CD8-positive, alpha-beta memory T cell (primary cell): Measurements from ENCODE around the gene NEK2. TPM values are rescaled to one million over a fixed set of nuclear protein-coding genes. Genes with fewer than 3 reads are reported as not detected.
"Not testable (repeated sequence)": the region's sequence is repeated elsewhere in the genome, so short reads cannot be mapped to it uniquely, and the experiment has no call there.

Experiments used
- CTCF ChIA-PET: fragments of 350-600 bp; sonication (Branson Sonifier 250); formaldehyde crosslinking; loops from one replicate; lab custom pipeline; 2021; ENCODE audit warnings: antibody characterized with exemption; lab: Charles Lee
- POLR2A ChIA-PET: fragments of 350-600 bp; sonication (Branson Sonifier 250); formaldehyde crosslinking; loops from one replicate; lab custom pipeline; 2021; ENCODE audit warnings: antibody characterized with exemption; lab: Charles Lee
- DNase-seq, 5 donors: peaks; one replicate each; pipeline versions ENCODE4 v3.0.0 to v3.0.0-alpha.2; 2020 to 2022; ENCODE audit warnings: mixed read lengths in 1 of 5
- H3K27ac ChIP-seq: one replicate; pipeline ENCODE4 v1.7.0; 2013; ENCODE audit warnings: low read depth, mild to moderate bottlenecking, low read length, moderate library complexity
- H3K27me3 ChIP-seq: 2 replicates; pipeline ENCODE4 v1.7.0; 2013; ENCODE audit warnings: low read length, mild to moderate bottlenecking; ENCODE audit not compliant: insufficient read depth, poor library complexity, severe bottlenecking
- H3K36me3 ChIP-seq: 2 replicates; pipeline ENCODE4 v1.7.0; 2013; ENCODE audit warnings: mild to moderate bottlenecking, low read length, moderate library complexity; ENCODE audit not compliant: insufficient read depth
- H3K4me1 ChIP-seq: 2 replicates; pipeline ENCODE4 v1.7.0; 2013; ENCODE audit warnings: mild to moderate bottlenecking, low read length, moderate library complexity; ENCODE audit not compliant: insufficient read depth
- H3K4me3 ChIP-seq: 2 replicates; pipeline ENCODE4 v1.7.0; 2013; ENCODE audit warnings: mild to moderate bottlenecking, low read length
- H3K9me3 ChIP-seq: 2 replicates; pipeline ENCODE4 v1.7.0; 2013; ENCODE audit warnings: mild to moderate bottlenecking, low read length
- H3K27ac Mint-ChIP-seq, 8 donors: one replicate each; pipeline ENCODE4 v1.8.0; 2020 to 2021; ENCODE audit warnings: mixed read lengths in 8 of 8, mild to moderate bottlenecking in 6 of 8, inconsistent platforms in 3 of 8, moderate library complexity in 3 of 8
- H3K27me3 Mint-ChIP-seq, 2 donors: one replicate each; pipeline ENCODE4 v1.8.0; 2020 to 2021; ENCODE audit warnings: mixed read lengths in 2 of 2, mild to moderate bottlenecking in 1 of 2, moderate library complexity in 1 of 2
- H3K36me3 Mint-ChIP-seq, 3 donors: one replicate each; pipeline ENCODE4 v1.8.0; 2020 to 2021; ENCODE audit warnings: mixed read lengths in 3 of 3, inconsistent platforms in 1 of 3, mild to moderate bottlenecking in 1 of 3
- H3K4me1 Mint-ChIP-seq, 3 donors: one replicate each; pipeline ENCODE4 v1.8.0; 2020 to 2021; ENCODE audit warnings: mixed read lengths in 3 of 3, inconsistent platforms in 1 of 3, mild to moderate bottlenecking in 1 of 3
- H3K4me3 Mint-ChIP-seq, 7 donors: one replicate each; pipeline ENCODE4 v1.8.0; 2020 to 2021; ENCODE audit warnings: mixed read lengths in 7 of 7, mild to moderate bottlenecking in 6 of 7, moderate library complexity in 4 of 7, inconsistent platforms in 2 of 7
- H3K9me3 Mint-ChIP-seq, 5 donors: one replicate each; pipeline ENCODE4 v1.8.0; 2020 to 2022; ENCODE audit warnings: mixed read lengths in 5 of 5, mild to moderate bottlenecking in 3 of 5, moderate library complexity in 2 of 5, inconsistent platforms in 1 of 5
- polyA plus RNA-seq: library from polyadenylated mRNA; unstranded; fragments of 300-500 nt; fragmentation: Illumina TruSeq; gene quantifications from one replicate; pipeline ENCODE4 v1.2.3, GENCODE V29; 2021
- total RNA-seq, 2 experiments: library from RNA; stranded (reverse); gene quantifications; one replicate each; pipeline ENCODE4 v1.2.3, GENCODE V29; 2021

NEK2 gene
- total and polyA plus RNA-seq, 3 experiments from 2014 or later: 0.51 to 14.8 (median 14.1) TPM

DNA sequence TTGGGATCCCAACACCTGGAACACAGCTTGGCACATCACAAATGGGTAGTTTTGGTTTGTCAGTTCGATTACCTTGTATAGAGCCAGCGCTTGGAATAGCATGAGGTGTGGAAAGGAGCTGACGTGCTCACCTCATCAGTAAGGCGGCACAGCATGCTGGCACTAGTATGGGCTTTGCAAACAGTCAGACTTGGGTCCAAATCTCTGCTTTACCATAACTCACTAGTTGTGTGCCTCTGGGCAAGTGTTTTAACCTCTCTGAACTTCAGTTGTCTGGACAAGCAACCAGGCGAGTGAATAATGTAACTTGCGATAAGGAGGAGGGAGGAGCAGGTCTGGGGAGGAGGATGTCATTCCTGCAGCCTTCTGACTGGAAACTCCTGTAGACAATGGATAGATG lies 26.3 kb upstream of the NEK2 start:
- H3K27me3 ChIP-seq: no peaks in the 10 kb centered on the region
- ChIA-PET POLR2A (no interaction called here), CTCF (interaction anchor here (0.6 kb wide), 1 partner anchor 21 kb away, joined by 3 read pairs; no protein-coding TSS in a partner anchor)
- no peak for DNase-seq
- no peak overlapping the region for H3K27ac ChIP-seq
- no peaks in the 10 kb centered on the region for H3K9me3 Mint-ChIP-seq
- H3K4me1 Mint-ChIP-seq: peaks cover 12 to 25% (median 20%) of the 10 kb centered on the region in 3 donors
- no peaks in the 10 kb centered on the region for H3K36me3 Mint-ChIP-seq
- no peak overlapping the region for H3K4me3 ChIP-seq
- peaks cover 5% of the 10 kb centered on the region for H3K4me1 ChIP-seq
- no peaks in the 10 kb centered on the region for H3K9me3 ChIP-seq
- no peaks in the 10 kb centered on the region for H3K36me3 ChIP-seq
- H3K4me3 Mint-ChIP-seq: no peak overlapping the region
- no peak overlapping the region for H3K27ac Mint-ChIP-seq
- H3K27me3 Mint-ChIP-seq: no peaks in the 10 kb centered on the region

DNA sequence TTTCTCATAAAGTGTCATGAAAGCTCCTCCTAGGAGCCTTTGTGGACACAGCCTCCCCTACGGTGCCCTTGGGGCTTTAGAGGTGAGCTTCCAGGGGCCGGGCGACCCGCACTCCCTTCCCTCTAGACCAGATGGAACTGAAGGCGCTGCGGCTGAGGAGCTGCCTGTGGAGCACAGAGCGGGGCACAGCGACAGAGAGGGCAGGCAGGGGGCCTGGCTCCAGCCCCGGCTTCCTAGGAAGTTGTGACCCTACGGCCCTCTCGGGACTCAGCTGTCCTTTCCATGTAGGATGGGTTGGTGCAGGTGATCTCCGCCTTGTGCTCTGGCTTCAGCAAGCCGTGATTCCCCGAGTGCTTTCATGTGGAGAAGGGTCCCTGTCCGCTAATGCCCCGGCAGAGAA lies 23.6 kb upstream of the NEK2 start:
- Histone ChIP-seq H3K4me1 (peaks cover 16% of the 10 kb centered on the region), H3K36me3 (no peaks in the 10 kb centered on the region), H3K9me3 (no peaks in the 10 kb centered on the region), H3K4me3 (no peak overlapping the region), H3K27me3 (no peaks in the 10 kb centered on the region), H3K27ac (no peak overlapping the region)
- Mint-ChIP-seq H3K27me3 (no peaks in the 10 kb centered on the region), H3K27ac (peak overlapping the region in 2 of 8 donors; percentile 70 to 78), H3K9me3 (peaks cover 0 to 3% (median 1%) of the 10 kb centered on the region in 5 donors), H3K36me3 (no peaks in the 10 kb centered on the region), H3K4me1 (peaks cover 35 to 51% (median 35%) of the 10 kb centered on the region in 3 donors), H3K4me3 (peak overlapping the region in 5 of 7 donors; percentile 65 to 84 (median 76))
- ChIA-PET POLR2A (no interaction called here), CTCF (interaction anchor here (0.9 to 4.4 kb wide), 28 partner anchors 10 to 757 kb away, joined by 3 to 73 read pairs (median 5); partner anchors contain the start of genes DTL, INTS7 and NEK2)
- no peak for DNase-seq

DNA sequence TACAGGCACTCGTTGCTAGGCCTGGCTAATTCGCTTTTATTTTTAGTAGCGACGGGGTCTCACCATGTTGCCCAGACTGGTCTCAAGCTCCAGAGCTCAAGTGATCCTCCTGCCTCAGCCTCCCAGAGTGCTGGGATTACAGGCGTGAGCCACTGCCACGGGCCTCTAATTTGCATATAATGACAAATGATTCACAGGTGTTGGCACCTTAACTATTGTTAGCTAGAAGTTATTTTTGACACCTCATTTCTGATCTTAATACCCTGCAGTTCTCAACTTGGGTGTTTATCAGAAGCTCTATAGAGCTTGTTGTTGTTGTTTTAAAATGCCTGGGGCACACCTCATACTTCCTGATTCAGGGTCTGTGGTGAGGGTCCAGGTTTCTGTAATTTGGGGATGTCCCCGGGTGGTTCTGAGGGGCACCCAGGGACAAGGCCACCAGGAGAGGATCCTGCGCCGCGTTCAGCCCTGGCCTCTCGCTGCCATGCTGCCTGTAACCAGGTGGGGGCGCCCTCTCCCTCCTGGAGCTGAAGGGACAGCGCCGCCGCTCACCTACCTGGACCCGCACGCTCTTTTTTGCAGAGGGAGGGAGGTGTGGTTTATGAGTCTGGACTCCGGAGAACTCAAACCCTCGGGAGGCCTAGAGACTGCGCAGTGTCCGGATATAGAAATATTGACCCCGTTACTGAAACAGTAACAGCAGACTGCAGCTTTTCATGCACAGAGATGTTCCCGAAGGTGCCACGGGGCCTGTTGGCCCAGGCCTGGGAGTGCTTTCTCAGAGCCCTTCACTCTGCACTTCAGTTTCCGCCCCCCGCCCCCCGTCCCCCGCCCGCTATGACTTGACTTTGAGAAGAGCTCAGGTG lies 23.0 kb upstream of the NEK2 start:
- no peak overlapping the region for H3K27ac ChIP-seq
- H3K27ac Mint-ChIP-seq: peak overlapping the region in 3 of 8 donors; percentile 61 to 90 (median 78)
- H3K9me3 ChIP-seq: no peaks in the 10 kb centered on the region
- H3K4me1 Mint-ChIP-seq: peaks cover 35 to 53% (median 42%) of the 10 kb centered on the region in 3 donors
- ChIA-PET CTCF (interaction anchor here (0.7 to 4.4 kb wide), 40 partner anchors 11 to 757 kb away, joined by 3 to 73 read pairs (median 4); partner anchors contain the start of genes DTL, INTS7 and NEK2), POLR2A (no interaction called here)
- H3K36me3 Mint-ChIP-seq: no peaks in the 10 kb centered on the region
- H3K9me3 Mint-ChIP-seq: peaks cover 0 to 6% (median 4%) of the 10 kb centered on the region in 5 donors
- H3K27me3 Mint-ChIP-seq: no peaks in the 10 kb centered on the region
- peaks cover 16% of the 10 kb centered on the region for H3K4me1 ChIP-seq
- DNase-seq: peak; percentile 72 to 84 (median 76)
- H3K27me3 ChIP-seq: no peaks in the 10 kb centered on the region
- peak overlapping the region; percentile 51 for H3K4me3 ChIP-seq
- H3K36me3 ChIP-seq: no peaks in the 10 kb centered on the region
- peak overlapping the region in 6 of 7 donors; percentile 65 to 84 (median 76) for H3K4me3 Mint-ChIP-seq

DNA sequence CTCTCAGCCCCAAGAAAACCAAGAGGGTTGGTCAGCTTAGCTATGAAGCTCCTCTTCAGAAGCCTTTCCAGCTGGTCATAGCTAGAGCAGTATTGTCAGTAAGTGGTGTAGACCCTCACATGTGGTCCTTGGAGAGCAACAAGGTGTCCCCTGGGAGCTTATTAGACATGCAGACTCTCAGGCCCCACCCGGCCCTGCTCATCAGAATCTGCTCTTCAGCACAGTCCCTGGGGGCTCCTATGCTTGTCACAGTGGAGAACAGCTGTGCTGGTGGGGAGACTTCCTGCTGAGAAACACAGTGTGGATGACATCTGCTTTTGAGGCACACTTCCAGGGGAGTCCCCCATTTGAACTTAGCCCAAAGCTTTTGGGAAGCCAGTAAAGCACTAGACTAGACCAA lies 21.9 kb upstream of the NEK2 start:
- Histone ChIP-seq H3K4me3 (no peak overlapping the region), H3K27ac (no peak overlapping the region), H3K36me3 (no peaks in the 10 kb centered on the region), H3K27me3 (no peaks in the 10 kb centered on the region), H3K9me3 (no peaks in the 10 kb centered on the region), H3K4me1 (peaks cover 16% of the 10 kb centered on the region)
- peak overlapping the region in 3 of 8 donors; percentile 5 to 87 (median 33) for H3K27ac Mint-ChIP-seq
- no peaks in the 10 kb centered on the region for H3K27me3 Mint-ChIP-seq
- peaks cover 35 to 53% (median 48%) of the 10 kb centered on the region in 3 donors for H3K4me1 Mint-ChIP-seq
- DNase-seq: no peak
- H3K4me3 Mint-ChIP-seq: peak overlapping the region in 1 of 7 donors; percentile 44
- H3K9me3 Mint-ChIP-seq: peaks cover 0 to 6% (median 4%) of the 10 kb centered on the region in 5 donors
- CTCF ChIA-PET: interaction anchor here (1.0 to 4.4 kb wide), 13 partner anchors 12 to 758 kb away, joined by 3 to 73 read pairs (median 5); partner anchors contain the start of genes DTL, INTS7 and NEK2
- POLR2A ChIA-PET: no interaction called here
- H3K36me3 Mint-ChIP-seq: no peaks in the 10 kb centered on the region

DNA sequence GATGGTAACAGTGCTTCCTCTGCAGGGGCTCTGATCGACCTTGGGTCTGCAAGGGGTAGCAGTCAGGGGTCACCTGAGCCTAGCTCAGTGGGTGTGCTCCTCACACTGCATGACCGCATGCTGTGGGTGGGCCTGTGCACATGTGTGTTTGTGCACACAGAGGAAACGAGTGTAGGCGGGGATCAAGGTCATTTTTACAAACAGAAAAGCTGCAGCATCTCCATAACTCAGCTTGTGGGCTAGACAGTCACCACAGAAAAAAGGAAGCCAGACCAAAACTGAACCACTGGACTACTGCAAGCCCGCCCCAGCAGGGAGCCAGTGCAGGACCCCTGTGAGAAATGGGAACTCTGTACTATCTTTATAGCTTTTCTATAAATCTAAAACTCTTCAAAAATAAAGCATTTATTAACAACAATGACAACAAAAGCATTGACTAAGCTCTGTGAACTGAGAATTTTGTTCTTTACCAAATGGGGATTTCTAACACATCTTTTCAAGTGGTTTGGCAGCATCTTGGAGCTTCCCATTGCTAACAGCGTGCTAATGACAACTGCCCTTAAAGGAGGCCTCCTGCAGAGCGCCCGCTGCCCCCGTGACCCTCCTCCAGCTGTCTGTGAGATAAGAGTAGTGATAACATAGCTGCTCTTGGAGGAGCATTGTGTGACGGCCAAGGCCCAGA lies 19.9 kb upstream of the NEK2 start:
- DNase-seq: peak in 1 of 5 donors; percentile 15
- peak overlapping the region in 6 of 7 donors; percentile 20 to 68 (median 56) for H3K4me3 Mint-ChIP-seq
- peak overlapping the region in 7 of 8 donors; percentile 53 to 91 (median 86) for H3K27ac Mint-ChIP-seq
- H3K4me1 Mint-ChIP-seq: peaks cover 36 to 55% (median 50%) of the 10 kb centered on the region in 3 donors
- H3K9me3 Mint-ChIP-seq: peaks cover 0 to 6% (median 4%) of the 10 kb centered on the region in 5 donors
- no peaks in the 10 kb centered on the region for H3K27me3 ChIP-seq
- H3K36me3 Mint-ChIP-seq: no peaks in the 10 kb centered on the region
- no peaks in the 10 kb centered on the region for H3K36me3 ChIP-seq
- no peaks in the 10 kb centered on the region for H3K27me3 Mint-ChIP-seq
- peaks cover 16% of the 10 kb centered on the region for H3K4me1 ChIP-seq
- H3K27ac ChIP-seq: no peak overlapping the region
- CTCF ChIA-PET: interaction anchor here (0.7 to 1.7 kb wide), 7 partner anchors 12 to 761 kb away, joined by 3 to 15 read pairs (median 3); partner anchors contain the start of genes DTL and INTS7
- POLR2A ChIA-PET: interaction anchor here (0.7 kb wide), 1 partner anchor 590 kb away, joined by 3 read pairs; the partner anchor contains the start of gene PPP2R5A
- no peaks in the 10 kb centered on the region for H3K9me3 ChIP-seq
- H3K4me3 ChIP-seq: no peak overlapping the region

DNA sequence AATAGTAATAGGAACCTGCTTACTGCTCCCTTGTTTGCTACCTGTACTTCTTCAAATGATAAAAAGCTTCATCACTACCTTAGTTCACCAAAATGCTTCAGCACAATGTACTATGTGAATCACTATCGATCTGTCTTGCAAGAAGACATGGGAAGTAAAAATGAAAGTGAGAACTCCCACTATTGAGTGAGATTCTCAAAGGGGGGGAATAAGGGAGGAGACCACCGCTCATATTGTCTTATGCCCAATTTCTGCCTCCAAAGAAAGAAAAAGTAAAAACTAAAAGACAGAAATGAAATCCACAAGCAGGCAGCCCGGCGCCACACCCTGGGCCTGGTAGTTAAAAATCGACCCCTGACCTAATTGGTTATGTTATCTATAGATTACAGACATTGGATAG lies 18.5 kb upstream of the NEK2 start:
- H3K4me1 ChIP-seq: peaks cover 16% of the 10 kb centered on the region
- Mint-ChIP-seq H3K27ac (peak overlapping the region in 4 of 8 donors; percentile 18 to 74 (median 51)), H3K4me1 (peaks cover 37 to 58% (median 56%) of the 10 kb centered on the region in 3 donors)
- H3K9me3 ChIP-seq, H3K27ac ChIP-seq, H3K36me3 ChIP-seq, H3K27me3 ChIP-seq, H3K27me3 Mint-ChIP-seq, H3K9me3 Mint-ChIP-seq, H3K36me3 Mint-ChIP-seq, H3K4me3 ChIP-seq, POLR2A ChIA-PET, H3K4me3 Mint-ChIP-seq, DNase-seq: not testable (repeated sequence)
- CTCF ChIA-PET: interaction anchor here (4.2 kb wide), 1 partner anchor 13 kb away, joined by 16 read pairs; no protein-coding TSS in a partner anchor

DNA sequence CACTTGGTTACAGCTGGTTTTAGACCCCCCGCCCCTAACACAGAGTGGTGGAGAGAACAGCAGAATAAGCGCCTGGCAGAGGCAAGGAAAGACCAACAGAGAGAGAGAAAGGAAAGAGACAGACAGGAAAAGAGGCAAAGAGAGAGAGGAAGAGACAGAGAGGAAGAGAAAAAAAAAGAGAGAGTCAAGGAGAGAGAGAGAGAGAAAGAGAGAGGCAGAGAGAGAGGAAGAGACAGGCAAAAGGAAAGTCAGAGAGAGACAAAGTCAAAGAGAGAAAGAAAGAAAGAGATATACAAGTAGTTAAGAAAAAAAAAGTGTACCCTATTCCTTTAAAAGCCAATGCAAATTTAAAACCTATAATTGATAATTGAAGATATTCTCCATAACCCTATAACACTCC lies 13.0 kb upstream of the NEK2 start:
- no peaks in the 10 kb centered on the region for H3K36me3 Mint-ChIP-seq
- DNase-seq: no peak
- H3K9me3 Mint-ChIP-seq: no peaks in the 10 kb centered on the region
- ChIA-PET CTCF (no interaction called here), POLR2A (no interaction called here)
- Histone ChIP-seq H3K9me3 (no peaks in the 10 kb centered on the region), H3K27ac (no peak overlapping the region), H3K27me3 (no peaks in the 10 kb centered on the region), H3K4me3 (no peak overlapping the region), H3K4me1 (peaks cover 11% of the 10 kb centered on the region), H3K36me3 (no peaks in the 10 kb centered on the region)
- no peaks in the 10 kb centered on the region for H3K27me3 Mint-ChIP-seq
- peak overlapping the region; percentile 28 to 81 (median 62) for H3K4me3 Mint-ChIP-seq
- H3K27ac Mint-ChIP-seq: peak overlapping the region; percentile 6 to 89 (median 86)
- H3K4me1 Mint-ChIP-seq: peaks cover 18 to 33% (median 25%) of the 10 kb centered on the region in 3 donors
